ENCODE measurements around the gene SIGLEC15.

DNA sequence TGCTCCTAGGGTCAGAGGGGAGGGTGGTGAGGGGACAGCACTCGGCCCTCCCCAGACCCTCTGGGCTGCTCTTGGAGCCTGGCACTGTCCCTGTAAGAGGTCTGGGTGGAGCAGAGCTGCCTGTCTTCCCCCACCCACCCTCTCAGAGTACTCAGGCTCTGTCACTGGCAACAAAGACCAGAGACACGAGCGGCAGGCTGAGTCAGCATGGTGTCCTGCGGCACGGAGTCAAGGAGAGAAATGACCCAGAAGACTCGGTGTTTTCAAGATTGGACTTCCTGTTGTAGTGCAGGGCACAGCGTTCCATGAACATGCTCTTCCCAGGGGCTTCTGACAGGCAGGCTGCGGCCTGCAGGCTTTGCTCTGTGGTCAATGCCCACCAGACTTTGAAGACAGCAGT is 19.9 kb downstream of the SIGLEC15 start:
- TF ChIP-seq CTCF (IDR thresholded peaks at IDR 0.05; ENCODE audit: insufficient read depth, low read length), result no peak
- no peak for TF ChIP-seq POLR2AphosphoS5 (IDR thresholded peaks at IDR 0.05; ENCODE audit: low read depth)
- no peak for TF ChIP-seq SPI1 (IDR thresholded peaks at IDR 0.05; ENCODE audit: borderline replicate concordance, low read depth)
- no peak for TF ChIP-seq GABPA (IDR thresholded peaks at IDR 0.05; ENCODE audit: low read depth)
- TF ChIP-seq, protein P1, sequence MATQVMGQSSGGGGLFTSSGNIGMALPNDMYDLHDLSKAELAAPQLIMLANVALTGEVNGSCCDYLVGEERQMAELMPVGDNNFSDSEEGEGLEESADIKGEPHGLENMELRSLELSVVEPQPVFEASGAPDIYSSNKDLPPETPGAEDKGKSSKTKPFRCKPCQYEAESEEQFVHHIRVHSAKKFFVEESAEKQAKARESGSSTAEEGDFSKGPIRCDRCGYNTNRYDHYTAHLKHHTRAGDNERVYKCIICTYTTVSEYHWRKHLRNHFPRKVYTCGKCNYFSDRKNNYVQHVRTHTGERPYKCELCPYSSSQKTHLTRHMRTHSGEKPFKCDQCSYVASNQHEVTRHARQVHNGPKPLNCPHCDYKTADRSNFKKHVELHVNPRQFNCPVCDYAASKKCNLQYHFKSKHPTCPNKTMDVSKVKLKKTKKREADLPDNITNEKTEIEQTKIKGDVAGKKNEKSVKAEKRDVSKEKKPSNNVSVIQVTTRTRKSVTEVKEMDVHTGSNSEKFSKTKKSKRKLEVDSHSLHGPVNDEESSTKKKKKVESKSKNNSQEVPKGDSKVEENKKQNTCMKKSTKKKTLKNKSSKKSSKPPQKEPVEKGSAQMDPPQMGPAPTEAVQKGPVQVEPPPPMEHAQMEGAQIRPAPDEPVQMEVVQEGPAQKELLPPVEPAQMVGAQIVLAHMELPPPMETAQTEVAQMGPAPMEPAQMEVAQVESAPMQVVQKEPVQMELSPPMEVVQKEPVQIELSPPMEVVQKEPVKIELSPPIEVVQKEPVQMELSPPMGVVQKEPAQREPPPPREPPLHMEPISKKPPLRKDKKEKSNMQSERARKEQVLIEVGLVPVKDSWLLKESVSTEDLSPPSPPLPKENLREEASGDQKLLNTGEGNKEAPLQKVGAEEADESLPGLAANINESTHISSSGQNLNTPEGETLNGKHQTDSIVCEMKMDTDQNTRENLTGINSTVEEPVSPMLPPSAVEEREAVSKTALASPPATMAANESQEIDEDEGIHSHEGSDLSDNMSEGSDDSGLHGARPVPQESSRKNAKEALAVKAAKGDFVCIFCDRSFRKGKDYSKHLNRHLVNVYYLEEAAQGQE (IDR thresholded peaks at IDR 0.05; ENCODE audit: insufficient replicate concordance, low read depth), result no peak

Measured in HL-60 (cell line).